ENCODE data around the gene SLC6A7.
"Not testable (repeated sequence)": the region's sequence is repeated elsewhere in the genome, so short reads cannot be mapped to it uniquely, and the experiment has no call there.

Gene SLC6A7

GRCh38 chr5:150246429-150246828 lies 56.6 kb downstream of the SLC6A7 start:
- no peak for DNase-seq

GRCh38 chr5:150246835-150247234 lies 57.0 kb downstream of the SLC6A7 start:
- DNase-seq: no peak

- no peak for DNase-seq
Measured at GRCh38 chr5:150247726-150248125, 57.9 kb downstream of the SLC6A7 start.

- not testable (repeated sequence) for DNase-seq
Measured at GRCh38 chr5:150248493-150248892, 58.6 kb downstream of the SLC6A7 start.

GRCh38 chr5:150248946-150249345 lies 59.1 kb downstream of the SLC6A7 start:
- no peak for DNase-seq

GRCh38 chr5:150249744-150250143 lies 59.9 kb downstream of the SLC6A7 start:
- DNase-seq: no peak

- DNase-seq: no peak
Measured at GRCh38 chr5:150251504-150251903, 61.6 kb downstream of the SLC6A7 start.

GRCh38 chr5:150252489-150252888 lies 62.6 kb downstream of the SLC6A7 start:
- no peak for DNase-seq

GRCh38 chr5:150253416-150254208 lies 63.8 kb downstream of the SLC6A7 start:
- DNase-seq: no peak

- DNase-seq: no peak
Measured at GRCh38 chr5:150254363-150254762, 64.5 kb downstream of the SLC6A7 start.

- no peak for DNase-seq
Measured at GRCh38 chr5:150254774-150255173, 64.9 kb downstream of the SLC6A7 start.

- no peak for DNase-seq
Measured at GRCh38 chr5:150255659-150256409, 66.0 kb downstream of the SLC6A7 start.

GRCh38 chr5:150256410-150257064 lies 66.7 kb downstream of the SLC6A7 start:
- DNase-seq: no peak

GRCh38 chr5:150257424-150257823 lies 67.6 kb downstream of the SLC6A7 start:
- DNase-seq: no peak

GRCh38 chr5:150258130-150258529 lies 68.3 kb downstream of the SLC6A7 start:
- no peak for DNase-seq

Measured in SHP77 treated with DMSO at 0.1 percent for 48 hours (cell line).